IMR-90 (cell line): ENCODE measurements around the gene LHFPL5.
A peak's percentile ranks its signal among the peaks of the same experiment; 100 is the strongest.

ENCODE experiments used
- BHLHE40 ChIP-seq: fragments of 150-350 bp; IDR thresholded peaks from 2 replicates; pipeline ENCODE4 v1.6.1; 2016; ENCODE audit warnings: mild to moderate bottlenecking, low read depth, low read length
- CEBPB ChIP-seq: IDR thresholded peaks from 2 replicates; pipeline ENCODE4 v1.6.1; 2012; ENCODE audit warnings: low read depth, low read length, improper control_type of control experiment
- CHD1 ChIP-seq: IDR thresholded peaks from 2 replicates; pipeline ENCODE4 v1.6.1; 2012; ENCODE audit warnings: low read depth, low read length, improper control_type of control experiment
- MAFK ChIP-seq: IDR thresholded peaks from 2 replicates; pipeline ENCODE4 v1.6.1; 2012; ENCODE audit warnings: low read depth, low read length, improper control_type of control experiment
- MXI1 ChIP-seq: IDR thresholded peaks from 2 replicates; pipeline ENCODE4 v1.6.1; 2012; ENCODE audit warnings: low read depth, mild to moderate bottlenecking, low read length, moderate library complexity, borderline replicate concordance
- POLR2A ChIP-seq: IDR thresholded peaks from 2 replicates; pipeline ENCODE4 v1.6.1; 2012; ENCODE audit warnings: mild to moderate bottlenecking, low read depth, low read length
- RAD21 ChIP-seq: IDR thresholded peaks from 2 replicates; pipeline ENCODE4 v1.6.1; 2012; ENCODE audit warnings: low read length, improper control_type of control experiment
- RCOR1 ChIP-seq: IDR thresholded peaks from 2 replicates; pipeline ENCODE4 v1.6.1; 2012; ENCODE audit warnings: mild to moderate bottlenecking, low read length, improper control_type of control experiment; ENCODE audit not compliant: insufficient replicate concordance
- RFX5 ChIP-seq: IDR thresholded peaks from 2 replicates; pipeline ENCODE4 v1.8.0; 2012; ENCODE audit warnings: low read depth, mild to moderate bottlenecking, low read length, moderate library complexity
- TF ChIP-seq, protein P1 (sequence below): conservative IDR thresholded peaks from 2 replicates; pipeline ENCODE4 v1.5.1; 2012; ENCODE audit warnings: mild to moderate bottlenecking, low read depth, low read length, improper control_type of control experiment
- TF ChIP-seq, protein P2 (sequence below): fragments of 150-350 bp; IDR thresholded peaks from 2 replicates; pipeline ENCODE4 v1.6.1; 2016; ENCODE audit warnings: low read depth, mild to moderate bottlenecking, low read length, moderate library complexity, borderline replicate concordance
- TF ChIP-seq, protein P3 (sequence below): fragments of 150-350 bp; IDR thresholded peaks from 2 replicates; pipeline ENCODE4 v1.6.1; 2017; ENCODE audit warnings: mild to moderate bottlenecking, antibody characterized with exemption, low read length, low read depth

DNA sequence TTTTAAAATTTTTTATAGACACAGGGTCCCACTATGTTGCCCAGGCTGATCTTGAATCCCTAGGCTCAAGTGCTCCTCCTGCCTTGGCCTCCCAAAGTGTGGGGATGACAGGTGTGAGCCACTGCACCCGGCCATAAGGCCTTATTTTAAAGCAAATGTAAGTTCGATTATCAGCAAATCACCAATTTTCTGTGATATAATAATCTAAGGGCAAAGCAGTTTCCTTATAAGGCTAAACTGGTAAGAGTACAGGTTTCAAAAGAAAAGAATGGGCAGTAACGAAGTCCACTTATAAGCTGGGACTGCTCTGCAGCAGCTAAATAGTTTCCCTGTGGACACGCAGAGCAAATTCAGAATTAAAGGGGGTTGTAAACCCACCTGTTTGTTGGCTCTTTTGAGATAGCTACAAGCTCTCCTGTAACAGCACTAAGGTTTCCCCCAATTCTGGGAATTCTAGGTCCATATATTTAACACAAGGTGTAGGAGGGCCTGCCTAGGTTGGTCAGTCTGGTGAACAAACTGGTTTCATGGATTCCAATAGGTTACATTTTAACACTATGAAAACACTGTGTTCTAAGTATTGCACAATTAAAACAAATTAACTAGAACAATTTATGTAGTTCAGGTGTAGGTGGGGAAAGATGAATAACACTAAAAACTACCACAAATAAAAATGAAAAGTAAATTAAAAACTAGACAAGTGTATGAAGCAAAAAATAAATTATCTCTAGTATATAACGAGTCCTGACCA, 26.3 kb downstream of the LHFPL5 start:
- TF ChIP-seq, protein P1, sequence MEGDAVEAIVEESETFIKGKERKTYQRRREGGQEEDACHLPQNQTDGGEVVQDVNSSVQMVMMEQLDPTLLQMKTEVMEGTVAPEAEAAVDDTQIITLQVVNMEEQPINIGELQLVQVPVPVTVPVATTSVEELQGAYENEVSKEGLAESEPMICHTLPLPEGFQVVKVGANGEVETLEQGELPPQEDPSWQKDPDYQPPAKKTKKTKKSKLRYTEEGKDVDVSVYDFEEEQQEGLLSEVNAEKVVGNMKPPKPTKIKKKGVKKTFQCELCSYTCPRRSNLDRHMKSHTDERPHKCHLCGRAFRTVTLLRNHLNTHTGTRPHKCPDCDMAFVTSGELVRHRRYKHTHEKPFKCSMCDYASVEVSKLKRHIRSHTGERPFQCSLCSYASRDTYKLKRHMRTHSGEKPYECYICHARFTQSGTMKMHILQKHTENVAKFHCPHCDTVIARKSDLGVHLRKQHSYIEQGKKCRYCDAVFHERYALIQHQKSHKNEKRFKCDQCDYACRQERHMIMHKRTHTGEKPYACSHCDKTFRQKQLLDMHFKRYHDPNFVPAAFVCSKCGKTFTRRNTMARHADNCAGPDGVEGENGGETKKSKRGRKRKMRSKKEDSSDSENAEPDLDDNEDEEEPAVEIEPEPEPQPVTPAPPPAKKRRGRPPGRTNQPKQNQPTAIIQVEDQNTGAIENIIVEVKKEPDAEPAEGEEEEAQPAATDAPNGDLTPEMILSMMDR: no peak
- peak; percentile 52; the same call in 1 of the 2 replicates for TF ChIP-seq CEBPB
- no peak for TF ChIP-seq POLR2A
- no peak for TF ChIP-seq CHD1
- no peak for TF ChIP-seq MXI1
- TF ChIP-seq RAD21: no peak
- no peak for TF ChIP-seq BHLHE40
- TF ChIP-seq, protein P2, sequence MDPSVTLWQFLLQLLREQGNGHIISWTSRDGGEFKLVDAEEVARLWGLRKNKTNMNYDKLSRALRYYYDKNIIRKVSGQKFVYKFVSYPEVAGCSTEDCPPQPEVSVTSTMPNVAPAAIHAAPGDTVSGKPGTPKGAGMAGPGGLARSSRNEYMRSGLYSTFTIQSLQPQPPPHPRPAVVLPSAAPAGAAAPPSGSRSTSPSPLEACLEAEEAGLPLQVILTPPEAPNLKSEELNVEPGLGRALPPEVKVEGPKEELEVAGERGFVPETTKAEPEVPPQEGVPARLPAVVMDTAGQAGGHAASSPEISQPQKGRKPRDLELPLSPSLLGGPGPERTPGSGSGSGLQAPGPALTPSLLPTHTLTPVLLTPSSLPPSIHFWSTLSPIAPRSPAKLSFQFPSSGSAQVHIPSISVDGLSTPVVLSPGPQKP: no peak
- no peak for TF ChIP-seq MAFK
- TF ChIP-seq RFX5: no peak
- TF ChIP-seq, protein P3, sequence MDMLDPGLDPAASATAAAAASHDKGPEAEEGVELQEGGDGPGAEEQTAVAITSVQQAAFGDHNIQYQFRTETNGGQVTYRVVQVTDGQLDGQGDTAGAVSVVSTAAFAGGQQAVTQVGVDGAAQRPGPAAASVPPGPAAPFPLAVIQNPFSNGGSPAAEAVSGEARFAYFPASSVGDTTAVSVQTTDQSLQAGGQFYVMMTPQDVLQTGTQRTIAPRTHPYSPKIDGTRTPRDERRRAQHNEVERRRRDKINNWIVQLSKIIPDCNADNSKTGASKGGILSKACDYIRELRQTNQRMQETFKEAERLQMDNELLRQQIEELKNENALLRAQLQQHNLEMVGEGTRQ: no peak
- no peak for TF ChIP-seq RCOR1
